CD14-positive monocyte (primary cell): ENCODE data around the gene MATCAP1. TPM values are rescaled to one million over a fixed set of nuclear protein-coding genes. Genes with fewer than 3 reads are reported as not detected.

ENCODE experiments used
- DNase-seq, 3 donors: peaks; one replicate each; pipeline ENCODE4 v3.0.0-alpha.2; 2011 to 2022
- H2AFZ ChIP-seq: 2 replicates; pipeline ENCODE4 v1.6.0; 2012; ENCODE audit warnings: mild to moderate bottlenecking, low read depth, low read length, inconsistent platforms; ENCODE audit not compliant: insufficient read depth, poor library complexity, severe bottlenecking
- H3K27ac ChIP-seq, 2 donors: 1 replicate in 1 of 2; 2 replicates in 1 of 2; pipeline ENCODE4 v1.5.1; 2012 to 2013; ENCODE audit warnings: low read length in 2 of 2, control low read depth in 1 of 2, inconsistent platforms in 1 of 2, low read depth in 1 of 2, mild to moderate bottlenecking in 1 of 2
- H3K27me3 ChIP-seq, 2 donors: one replicate each; pipeline versions ENCODE4 v1.6.0 to v1.6.1; 2011 to 2013; ENCODE audit warnings: low read length in 2 of 2; ENCODE audit not compliant: control insufficient read depth in 2 of 2, insufficient read depth in 2 of 2
- H3K36me3 ChIP-seq, 2 donors: replicated peaks in 1 of 2; 1 replicate in 1 of 2; 2 replicates in 1 of 2; pipeline versions ENCODE4 v1.5.1 to v1.6.1; 2012 to 2013; ENCODE audit warnings: low read length in 2 of 2, control low read depth in 1 of 2, inconsistent platforms in 1 of 2, mild to moderate bottlenecking in 1 of 2; ENCODE audit not compliant: insufficient read depth in 2 of 2, control insufficient read depth in 1 of 2
- H3K4me1 ChIP-seq, 2 donors: 1 replicate in 1 of 2; 2 replicates in 1 of 2; pipeline versions ENCODE4 v1.5.1 to v1.6.1; 2012 to 2013; ENCODE audit warnings: low read length in 2 of 2, control low read depth in 1 of 2, inconsistent platforms in 1 of 2, mild to moderate bottlenecking in 1 of 2, moderate library complexity in 1 of 2; ENCODE audit not compliant: insufficient read depth in 2 of 2, control insufficient read depth in 1 of 2
- H3K4me2 ChIP-seq: replicated peaks from 2 replicates; pipeline ENCODE3; 2012; ENCODE audit warnings: low read length, moderate library complexity, mild to moderate bottlenecking; ENCODE audit not compliant: poor library complexity, severe bottlenecking; ENCODE audit errors: extremely low read depth
- H3K4me3 ChIP-seq, 3 experiments: fragments of 200-600 bp in 1 of 3; sonication (generic) in 1 of 3; replicated peaks in 1 of 3; 1 replicate in 2 of 3; 2 replicates in 1 of 3; pipeline ENCODE4 v1.5.1; 2011 to 2013; ENCODE audit warnings: low read length in 3 of 3, mild to moderate bottlenecking in 3 of 3, control low read depth in 2 of 3, low read depth in 2 of 3, inconsistent platforms in 1 of 3, moderate library complexity in 1 of 3
- H3K79me2 ChIP-seq: 2 replicates; pipeline ENCODE4 v1.6.0; 2012; ENCODE audit warnings: mild to moderate bottlenecking, control low read depth, inconsistent platforms, low read length, moderate library complexity; ENCODE audit not compliant: insufficient read depth
- H3K9ac ChIP-seq: 2 replicates; pipeline ENCODE4 v1.6.0; 2017; ENCODE audit warnings: low read length, mild to moderate bottlenecking; ENCODE audit not compliant: insufficient read depth, poor library complexity, severe bottlenecking
- H3K9me3 ChIP-seq, 2 donors: replicated peaks in 1 of 2; 1 replicate in 1 of 2; 2 replicates in 1 of 2; pipeline versions ENCODE4 v1.5.1 to v1.6.1; 2012 to 2013; ENCODE audit warnings: low read length in 2 of 2, control low read depth in 1 of 2; ENCODE audit not compliant: control insufficient read depth in 1 of 2, insufficient read depth in 1 of 2
- H4K20me1 ChIP-seq: 2 replicates; pipeline ENCODE4 v1.6.0; 2012; ENCODE audit warnings: mild to moderate bottlenecking, low read length, control low read depth, moderate library complexity; ENCODE audit not compliant: insufficient read depth
- H3K27ac Mint-ChIP-seq, 7 donors: one replicate each; pipeline ENCODE4 v1.8.0; 2020; ENCODE audit warnings: mild to moderate bottlenecking in 7 of 7, mixed read lengths in 7 of 7, moderate library complexity in 6 of 7, inconsistent platforms in 2 of 7
- H3K27me3 Mint-ChIP-seq, 3 donors: one replicate each; pipeline ENCODE4 v1.8.0; 2021 to 2022; ENCODE audit warnings: low read depth in 3 of 3, mild to moderate bottlenecking in 3 of 3, mixed read lengths in 3 of 3, moderate library complexity in 3 of 3, inconsistent platforms in 1 of 3
- H3K36me3 Mint-ChIP-seq, 2 donors: one replicate each; pipeline ENCODE4 v1.8.0; 2020; ENCODE audit warnings: mixed read lengths in 2 of 2, inconsistent platforms in 1 of 2, mild to moderate bottlenecking in 1 of 2
- H3K4me1 Mint-ChIP-seq: one replicate; pipeline ENCODE4 v1.8.0; 2020; ENCODE audit warnings: mild to moderate bottlenecking, mixed read lengths
- H3K4me3 Mint-ChIP-seq, 2 donors: one replicate each; pipeline ENCODE4 v1.8.0; 2020; ENCODE audit warnings: mild to moderate bottlenecking in 2 of 2, mixed read lengths in 2 of 2, moderate library complexity in 1 of 2
- H3K9me3 Mint-ChIP-seq, 7 donors: one replicate each; pipeline ENCODE4 v1.8.0; 2020 to 2022; ENCODE audit warnings: mixed read lengths in 7 of 7, mild to moderate bottlenecking in 6 of 7, moderate library complexity in 6 of 7, inconsistent platforms in 2 of 7
- CTCF ChIP-seq: fragments of 200-600 bp; IDR thresholded peaks from one replicate; pipeline ENCODE4 v1.8.0; 2022; ENCODE audit warnings: antibody characterized with exemption, mild to moderate bottlenecking
- WGBS: methylation state at CpG from one replicate; pipeline ENCODE4 v1.1.5; 2013; ENCODE audit warnings: missing lambda C conversion rate; ENCODE audit not compliant: insufficient coverage; 5-methylcytosine and 5-hydroxymethylcytosine counted together
- intact Hi-C, 2 donors: fragments of 100-400 bp; cut with micrococcal nuclease; formaldehyde crosslinking; loops; one replicate each; pipeline versions ENCODE4 v1.15.0 to v1.15.1; 2023
- polyA plus RNA-seq, 3 donors: library from polyadenylated mRNA; depleted of rRNA in 1 of 3; unstranded in 2 of 3; stranded (reverse) in 1 of 3; fragments of 300-500 nt in 2 of 3; fragments of >200 nt in 1 of 3; fragmentation: Illumina TruSeq in 2 of 3; gene quantifications; 1 replicate in 2 of 3; 2 replicates in 1 of 3; pipeline ENCODE4 v1.2.3, GENCODE V29; 2012 to 2021

MATCAP1 gene
- polyA plus RNA-seq, 3 donors = 0.58 to 43.3 (median 0.99) TPM

- peaks cover 0 to 3% (median 1%) of the 10 kb centered on the region in 3 donors for H3K27me3 Mint-ChIP-seq
- 97% methylated on average over 7 of the region's 12 CpGs for WGBS
Observed at GRCh38 chr16:67202426-67202825, 18.7 kb upstream of the MATCAP1 start.

GRCh38 chr16:67201411-67202345, 17.9 kb upstream of the MATCAP1 start:
- WGBS = 96% methylated on average over 33 of the region's 40 CpGs
- H3K27ac ChIP-seq = no peak overlapping the region
- no peak overlapping the region for H3K27ac Mint-ChIP-seq
- H3K36me3 Mint-ChIP-seq = peaks cover 53 to 85% of the 10 kb centered on the region in 2 donors
- H2AFZ ChIP-seq = no peak overlapping the region
- H4K20me1 ChIP-seq = peaks cover 33% of the 10 kb centered on the region
- no peaks in the 10 kb centered on the region for H3K27me3 ChIP-seq
- H3K4me1 Mint-ChIP-seq = peaks cover 10% of the 10 kb centered on the region
- no peak for DNase-seq
- no peak overlapping the region for H3K4me2 ChIP-seq
- no peak overlapping the region for H3K4me3 Mint-ChIP-seq
- intact Hi-C loops = no loop called here
- no peak for TF ChIP-seq CTCF
- peaks cover 59 to 82% of the 10 kb centered on the region in 2 donors for H3K36me3 ChIP-seq
- no peaks in the 10 kb centered on the region for H3K9me3 Mint-ChIP-seq
- H3K4me3 ChIP-seq = no peak overlapping the region
- H3K9me3 ChIP-seq = no peaks in the 10 kb centered on the region
- no peaks in the 10 kb centered on the region for H3K79me2 ChIP-seq
- H3K4me1 ChIP-seq = no peaks in the 10 kb centered on the region
- H3K27me3 Mint-ChIP-seq = peaks cover 0 to 3% (median 1%) of the 10 kb centered on the region in 3 donors
- H3K9ac ChIP-seq = no peak overlapping the region

More at GRCh38 chr16:67202426-67202825, 18.7 kb upstream of the MATCAP1 start:
- no peak for DNase-seq
- Histone ChIP-seq H3K27ac (no peak overlapping the region), H3K4me2 (no peak overlapping the region), H3K9me3 (no peaks in the 10 kb centered on the region), H3K36me3 (peaks cover 52 to 76% of the 10 kb centered on the region in 2 donors), H3K4me3 (no peak overlapping the region), H3K79me2 (no peaks in the 10 kb centered on the region), H4K20me1 (peaks cover 26% of the 10 kb centered on the region), H2AFZ (no peak overlapping the region), H3K4me1 (no peaks in the 10 kb centered on the region), H3K9ac (no peak overlapping the region), H3K27me3 (no peaks in the 10 kb centered on the region)
- Mint-ChIP-seq H3K36me3 (peaks cover 49 to 78% of the 10 kb centered on the region in 2 donors), H3K27ac (no peak overlapping the region), H3K4me3 (no peak overlapping the region), H3K4me1 (peaks cover 8% of the 10 kb centered on the region), H3K9me3 (peaks cover 0 to 2% (median 0%) of the 10 kb centered on the region in 7 donors)
- TF ChIP-seq CTCF = no peak
- intact Hi-C loops = no loop called here
